Natural killer cell treated with Interleukin-12 subunit alpha and Interleukin-12 subunit beta and Interleukin-15 and Interleukin-18, amount 100 ng/mL, for 72 hours (primary cell): ENCODE measurements around the gene AKAP13. TPM values are rescaled to one million over a fixed set of nuclear protein-coding genes. Genes with fewer than 3 reads are reported as not detected.

Experiments
- ATAC-seq, 2 donors: fragments of 150-1000 bp; cut with Tn5 transposase in 1 of 2; sonication (Bioruptor Pico), chemical (Tn5 transposase) in 1 of 2; 2 replicates each; pipeline ENCODE4 v1.10.0; 2021
- DNase-seq: peaks from one replicate; pipeline ENCODE4 v3.0.0; 2022; ENCODE audit warnings: low spot score
- H3K27ac Mint-ChIP-seq, 2 donors: 1 replicate in 1 of 2; 2 replicates in 1 of 2; pipeline ENCODE4 v1.8.0; 2022; ENCODE audit warnings: mixed read lengths in 2 of 2, mild to moderate bottlenecking in 1 of 2, moderate library complexity in 1 of 2
- H3K27me3 Mint-ChIP-seq, 2 donors: 1 replicate in 1 of 2; 2 replicates in 1 of 2; pipeline ENCODE4 v1.8.0; 2022; ENCODE audit warnings: mixed read lengths in 2 of 2
- H3K36me3 Mint-ChIP-seq: one replicate; pipeline ENCODE4 v1.8.0; 2022; ENCODE audit warnings: mixed read lengths
- H3K4me1 Mint-ChIP-seq, 2 donors: 1 replicate in 1 of 2; 2 replicates in 1 of 2; pipeline ENCODE4 v1.8.0; 2022; ENCODE audit warnings: low read depth in 2 of 2, mixed read lengths in 2 of 2, mild to moderate bottlenecking in 1 of 2
- H3K4me3 Mint-ChIP-seq: one replicate; pipeline ENCODE4 v1.8.0; 2022; ENCODE audit warnings: mixed read lengths
- H3K9me3 Mint-ChIP-seq: 2 replicates; pipeline ENCODE4 v1.8.0; 2022; ENCODE audit warnings: mixed read lengths
- total RNA-seq, 2 donors: library from RNA; stranded (reverse); gene quantifications; one replicate each; pipeline ENCODE4 v1.2.3, GENCODE V29; 2022

The AKAP13 gene
- total RNA-seq, 2 donors from 2014 or later = 142 to 176 TPM

GRCh38 chr15:85386261-85386660, 5.9 kb downstream of the AKAP13 start:
- ATAC-seq = no peak
- DNase-seq = no peak
- Mint-ChIP-seq H3K36me3 (no peaks in the 10 kb centered on the region), H3K27me3 (peaks cover 0 to 4% of the 10 kb centered on the region in 2 donors), H3K9me3 (no peaks in the 10 kb centered on the region), H3K4me1 (peaks cover 22 to 25% of the 10 kb centered on the region in 2 donors), H3K4me3 (no peak overlapping the region), H3K27ac (no peak overlapping the region)

GRCh38 chr15:85388566-85389305, 8.3 kb downstream of the AKAP13 start:
- no peak for DNase-seq
- Mint-ChIP-seq H3K27me3 (peaks cover 0 to 2% of the 10 kb centered on the region in 2 donors), H3K4me3 (no peak overlapping the region), H3K36me3 (no peaks in the 10 kb centered on the region), H3K4me1 (peaks cover 6 to 7% of the 10 kb centered on the region in 2 donors), H3K9me3 (no peaks in the 10 kb centered on the region), H3K27ac (no peak overlapping the region)
- no peak for ATAC-seq

GRCh38 chr15:85389306-85389650, 8.9 kb downstream of the AKAP13 start:
- Mint-ChIP-seq H3K36me3 (no peaks in the 10 kb centered on the region), H3K27me3 (peaks cover 0 to 2% of the 10 kb centered on the region in 2 donors), H3K27ac (no peak overlapping the region), H3K4me3 (no peak overlapping the region), H3K9me3 (no peaks in the 10 kb centered on the region), H3K4me1 (peaks cover 5 to 7% of the 10 kb centered on the region in 2 donors)
- ATAC-seq (no peak), DNase-seq (no peak)

DNA sequence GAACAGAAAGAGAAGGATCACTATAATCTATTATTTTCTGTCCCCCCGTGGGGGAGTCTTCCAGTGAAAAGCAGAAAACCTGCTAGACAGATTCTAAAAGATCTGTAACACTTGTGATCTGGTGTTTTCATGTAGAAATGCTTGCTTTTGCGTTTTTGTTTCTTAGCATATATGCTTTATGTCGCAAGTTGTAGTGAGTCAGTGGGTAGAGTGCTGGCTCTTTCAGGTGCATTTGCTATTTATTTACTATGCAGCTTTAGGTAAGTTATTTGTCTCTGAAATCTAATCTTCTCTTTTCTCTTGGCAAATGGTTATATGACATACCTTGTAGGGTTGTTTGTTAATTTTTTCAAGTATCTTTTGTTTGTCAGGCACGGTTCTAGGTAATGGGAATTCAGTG, 9.4 kb downstream of the AKAP13 start:
- Mint-ChIP-seq H3K4me3 (no peak overlapping the region), H3K36me3 (no peaks in the 10 kb centered on the region), H3K27ac (no peak overlapping the region), H3K9me3 (no peaks in the 10 kb centered on the region), H3K27me3 (peaks cover 0 to under 1% of the 10 kb centered on the region in 2 donors), H3K4me1 (peaks cover 2 to 5% of the 10 kb centered on the region in 2 donors)
- ATAC-seq (no peak), DNase-seq (no peak)

- ATAC-seq (no peak), DNase-seq (no peak)
- Mint-ChIP-seq H3K4me1 (peaks cover 0 to 4% of the 10 kb centered on the region in 2 donors), H3K4me3 (no peak overlapping the region), H3K27ac (no peak overlapping the region), H3K27me3 (no peaks in the 10 kb centered on the region), H3K36me3 (no peaks in the 10 kb centered on the region), H3K9me3 (no peaks in the 10 kb centered on the region)
These were observed 12.8 kb downstream of the AKAP13 start for GRCh38 chr15:85393210-85393609.

DNA sequence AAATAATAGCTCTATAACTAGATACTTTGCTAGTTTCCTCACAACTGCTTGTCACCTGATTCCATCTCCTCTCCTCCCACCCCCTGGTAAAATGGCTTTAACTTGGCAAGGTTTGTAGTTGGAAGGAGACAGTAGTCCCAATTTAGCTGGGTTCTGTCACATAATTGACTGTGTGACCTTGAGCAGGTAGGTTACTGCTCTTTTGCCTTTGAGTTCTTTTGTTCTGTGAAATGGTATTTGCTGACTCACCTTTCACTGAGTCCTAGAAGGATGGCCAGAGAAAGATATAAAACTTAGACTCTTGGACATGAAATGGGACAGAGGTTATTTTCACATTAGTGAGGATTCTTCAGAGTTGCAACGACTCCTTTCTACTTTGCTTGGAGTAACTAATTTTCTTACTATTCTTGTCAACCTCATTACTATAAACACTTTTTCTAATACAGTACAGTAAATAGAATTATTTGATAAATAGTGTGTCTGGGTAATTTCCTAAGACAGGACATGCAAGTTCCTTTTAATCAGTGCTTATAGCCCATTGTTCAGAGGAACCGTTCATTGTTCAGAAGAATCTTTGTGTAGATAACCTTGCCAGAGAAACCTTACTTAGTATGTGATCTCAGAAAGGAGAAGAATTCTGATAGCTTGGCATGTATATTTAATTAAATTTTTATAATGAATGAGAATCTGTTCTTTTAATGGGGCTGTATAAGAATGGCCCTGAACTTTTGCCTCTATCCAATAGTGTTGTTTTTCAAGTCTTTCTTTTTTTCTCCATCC, 14.3 kb downstream of the AKAP13 start:
- ATAC-seq = no peak
- no peak for DNase-seq
- peaks cover 0 to 4% of the 10 kb centered on the region in 2 donors for H3K4me1 Mint-ChIP-seq

GRCh38 chr15:85396554-85396953, 16.2 kb downstream of the AKAP13 start:
- H3K27ac Mint-ChIP-seq = no peak overlapping the region

More for the DNA sequence above, 14.3 kb downstream of the AKAP13 start:
- H3K27ac Mint-ChIP-seq = no peak overlapping the region
- H3K27me3 Mint-ChIP-seq = no peaks in the 10 kb centered on the region
- H3K4me3 Mint-ChIP-seq = no peak overlapping the region
- no peaks in the 10 kb centered on the region for H3K9me3 Mint-ChIP-seq
- H3K36me3 Mint-ChIP-seq = no peaks in the 10 kb centered on the region

GRCh38 chr15:85397151-85397550, 16.7 kb downstream of the AKAP13 start:
- H3K4me1 Mint-ChIP-seq = peaks cover 11 to 13% of the 10 kb centered on the region in 2 donors
- no peaks in the 10 kb centered on the region for H3K9me3 Mint-ChIP-seq
- H3K4me3 Mint-ChIP-seq = no peak overlapping the region
- no peaks in the 10 kb centered on the region for H3K36me3 Mint-ChIP-seq
- DNase-seq (no peak), ATAC-seq (no peak)
- H3K27me3 Mint-ChIP-seq = no peaks in the 10 kb centered on the region
- H3K27ac Mint-ChIP-seq = no peak overlapping the region

More at GRCh38 chr15:85396554-85396953, 16.2 kb downstream of the AKAP13 start:
- Mint-ChIP-seq H3K27me3 (no peaks in the 10 kb centered on the region), H3K9me3 (no peaks in the 10 kb centered on the region), H3K36me3 (no peaks in the 10 kb centered on the region), H3K4me1 (peaks cover 7 to 8% of the 10 kb centered on the region in 2 donors), H3K4me3 (no peak overlapping the region)
- DNase-seq = no peak
- no peak for ATAC-seq

DNA sequence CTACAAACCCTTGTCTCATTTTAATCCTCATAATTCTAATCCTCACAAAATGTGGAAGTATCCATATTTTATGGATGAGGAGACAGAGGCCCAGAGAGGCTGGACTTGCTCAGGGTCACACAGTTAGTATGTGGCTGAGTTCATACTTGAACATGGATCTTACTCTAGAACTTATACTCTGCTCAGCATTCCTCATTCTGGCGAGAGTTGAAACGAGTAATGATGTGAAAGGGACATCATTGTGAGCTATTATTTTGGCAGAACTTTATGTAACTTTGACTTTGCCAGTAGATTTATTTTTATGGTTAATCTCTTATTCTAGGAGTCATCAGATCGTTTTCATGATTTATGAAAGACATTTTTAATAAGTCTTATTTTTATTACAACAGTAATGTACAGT, 17.5 kb downstream of the AKAP13 start:
- Mint-ChIP-seq H3K36me3 (no peaks in the 10 kb centered on the region), H3K4me1 (peaks cover 13 to 20% of the 10 kb centered on the region in 2 donors), H3K27me3 (no peaks in the 10 kb centered on the region), H3K9me3 (no peaks in the 10 kb centered on the region), H3K27ac (no peak overlapping the region), H3K4me3 (no peak overlapping the region)
- DNase-seq (no peak), ATAC-seq (no peak)

DNA sequence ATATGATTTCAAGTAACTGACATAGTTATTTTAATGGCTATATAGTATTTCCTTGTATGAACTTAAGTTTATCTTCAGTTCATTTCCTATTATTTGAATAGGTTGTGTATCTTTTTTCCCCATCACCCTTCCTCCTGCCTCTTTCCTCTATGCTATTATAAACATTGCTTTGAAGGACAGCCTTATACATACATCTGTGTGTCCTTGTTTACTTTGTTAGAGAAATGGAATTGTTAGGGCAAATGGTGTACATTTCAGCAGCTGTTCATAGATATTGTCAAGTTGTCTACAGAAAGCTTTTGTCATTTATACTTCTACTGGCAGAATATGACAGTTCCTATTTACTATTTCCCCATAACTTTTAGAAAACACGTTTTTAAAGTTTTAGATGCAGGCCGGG, 18.4 kb downstream of the AKAP13 start:
- Mint-ChIP-seq H3K36me3 (no peaks in the 10 kb centered on the region), H3K4me1 (peaks cover 13 to 20% of the 10 kb centered on the region in 2 donors), H3K4me3 (no peak overlapping the region), H3K9me3 (no peaks in the 10 kb centered on the region), H3K27me3 (no peaks in the 10 kb centered on the region), H3K27ac (no peak overlapping the region)
- DNase-seq = no peak
- ATAC-seq = no peak

DNA sequence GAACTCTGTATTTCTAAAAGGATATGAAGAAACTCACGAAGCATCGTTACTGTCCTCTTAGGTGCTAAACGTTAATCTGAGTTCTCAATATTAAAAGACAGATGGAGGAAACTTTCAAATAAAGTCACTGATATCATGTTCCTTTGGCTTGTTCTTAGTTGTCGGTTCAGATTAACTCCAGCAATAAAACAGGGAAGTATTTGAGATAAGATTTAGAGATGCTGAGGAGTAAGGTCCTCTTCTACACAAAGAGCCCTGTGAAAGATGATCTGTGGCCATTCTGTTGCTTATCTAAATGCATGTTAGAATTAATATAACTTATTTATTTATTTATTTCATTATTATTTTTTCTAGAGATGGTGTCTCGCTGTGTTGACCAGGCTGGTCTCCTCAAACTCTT, 19.2 kb downstream of the AKAP13 start:
- DNase-seq (no peak), ATAC-seq (no peak)
- H3K4me3 Mint-ChIP-seq = no peak overlapping the region
- H3K36me3 Mint-ChIP-seq = no peaks in the 10 kb centered on the region
- H3K4me1 Mint-ChIP-seq = peaks cover 19 to 26% of the 10 kb centered on the region in 2 donors
- no peak overlapping the region for H3K27ac Mint-ChIP-seq
- no peaks in the 10 kb centered on the region for H3K9me3 Mint-ChIP-seq
- no peaks in the 10 kb centered on the region for H3K27me3 Mint-ChIP-seq

- ATAC-seq (no peak), DNase-seq (no peak)
- no peak overlapping the region for H3K27ac Mint-ChIP-seq
- no peaks in the 10 kb centered on the region for H3K27me3 Mint-ChIP-seq
- no peaks in the 10 kb centered on the region for H3K36me3 Mint-ChIP-seq
- no peaks in the 10 kb centered on the region for H3K9me3 Mint-ChIP-seq
- H3K4me1 Mint-ChIP-seq = peaks cover 25 to 32% of the 10 kb centered on the region in 2 donors
- H3K4me3 Mint-ChIP-seq = no peak overlapping the region
These were observed 20.2 kb downstream of the AKAP13 start for GRCh38 chr15:85400606-85401005.

DNA sequence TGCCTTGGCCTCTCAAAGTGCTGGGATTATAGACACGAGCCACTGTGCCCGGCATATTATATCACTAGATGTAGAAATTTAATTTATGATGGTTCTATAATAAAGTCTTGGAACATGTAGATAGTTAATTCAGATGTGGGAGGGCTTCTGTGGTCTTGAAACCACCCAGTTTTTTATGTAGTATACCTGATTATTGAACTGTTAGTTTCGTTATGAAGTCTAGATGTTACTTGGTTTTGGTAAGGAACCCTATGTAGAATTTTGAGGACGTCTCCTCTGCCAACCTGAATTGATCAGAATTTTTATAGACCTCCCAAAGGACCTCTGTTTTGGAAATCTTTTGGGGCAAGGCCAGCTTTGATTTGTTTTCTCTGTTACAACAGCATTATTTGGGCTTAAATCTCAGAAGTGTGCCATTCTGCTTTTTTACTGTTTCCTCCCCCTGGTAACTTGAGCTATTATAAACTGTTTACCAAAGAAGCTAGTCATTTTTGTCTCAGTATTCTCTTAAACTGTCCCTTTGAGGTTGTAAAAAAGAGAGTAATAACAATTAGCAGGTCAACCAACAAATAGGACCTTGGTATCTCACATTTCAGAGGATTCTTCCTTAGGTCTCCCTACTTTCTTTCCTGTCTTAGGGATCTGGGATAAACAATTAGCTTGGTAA, 20.8 kb downstream of the AKAP13 start:
- H3K27ac Mint-ChIP-seq = peak overlapping the region; percentile 24 to 46
- no peaks in the 10 kb centered on the region for H3K27me3 Mint-ChIP-seq
- no peaks in the 10 kb centered on the region for H3K36me3 Mint-ChIP-seq
- no peaks in the 10 kb centered on the region for H3K9me3 Mint-ChIP-seq
- H3K4me3 Mint-ChIP-seq = peak overlapping the region; percentile 44
- H3K4me1 Mint-ChIP-seq = peaks cover 25 to 32% of the 10 kb centered on the region in 2 donors
- no peak for DNase-seq
- ATAC-seq = no peak
